ENCODE data around the gene ASNSD1.
A peak's percentile ranks its signal among the peaks of the same experiment; 100 is the strongest.
"Not testable (repeated sequence)": the region's sequence is repeated elsewhere in the genome, so short reads cannot be mapped to it uniquely, and the experiment has no call there.

The ASNSD1 gene

GRCh38 chr2:189658306-189659212 is 2.7 kb upstream of the ASNSD1 start:
- Mint-ChIP-seq H3K27ac (peak overlapping the region; percentile 66), H3K27me3 (no peaks in the 10 kb centered on the region), H3K4me1 (ENCODE audit: low read depth) (peaks cover 17% of the 10 kb centered on the region), H3K4me3 (no peak overlapping the region), H3K9me3 (no peaks in the 10 kb centered on the region), H3K36me3 (ENCODE audit: low read depth) (no peaks in the 10 kb centered on the region)
- intact Hi-C loops (cut with micrococcal nuclease): no loop called here

GRCh38 chr2:189659734-189660133 is 1.5 kb upstream of the ASNSD1 start:
- Mint-ChIP-seq H3K4me1 (ENCODE audit: low read depth) (peaks cover 20% of the 10 kb centered on the region), H3K4me3 (no peak overlapping the region), H3K36me3 (ENCODE audit: low read depth) (peaks cover 5% of the 10 kb centered on the region), H3K9me3 (no peaks in the 10 kb centered on the region), H3K27ac (no peak overlapping the region), H3K27me3 (no peaks in the 10 kb centered on the region)
- intact Hi-C loops (cut with micrococcal nuclease): loop anchor here (2.0 to 5.0 kb wide), 4 partner anchors 103 to 663 kb away; partner anchors contain the start of genes ORMDL1, OSGEPL1 and PMS1

- Mint-ChIP-seq H3K36me3 (ENCODE audit: low read depth) (peaks cover 6% of the 10 kb centered on the region), H3K27ac (no peak overlapping the region), H3K4me3 (no peak overlapping the region), H3K4me1 (ENCODE audit: low read depth) (peaks cover 20% of the 10 kb centered on the region), H3K9me3 (no peaks in the 10 kb centered on the region), H3K27me3 (no peaks in the 10 kb centered on the region)
- intact Hi-C loops (cut with micrococcal nuclease): loop anchor here (1.0 to 5.0 kb wide), 6 partner anchors 14 to 662 kb away; partner anchors contain the start of genes ANKAR, ORMDL1, OSGEPL1 and PMS1
Observed at GRCh38 chr2:189660803-189661147, 484 bp upstream of the ASNSD1 start.

- no peaks in the 10 kb centered on the region for H3K9me3 Mint-ChIP-seq
Observed at GRCh38 chr2:189661957-189662321, 680 bp downstream of the ASNSD1 start.

GRCh38 chr2:189662669-189663226 is 1.5 kb downstream of the ASNSD1 start:
- Mint-ChIP-seq H3K4me3 (no peak overlapping the region), H3K36me3 (ENCODE audit: low read depth) (peaks cover 26% of the 10 kb centered on the region), H3K9me3 (no peaks in the 10 kb centered on the region), H3K27me3 (no peaks in the 10 kb centered on the region), H3K27ac (no peak overlapping the region), H3K4me1 (ENCODE audit: low read depth) (peaks cover 20% of the 10 kb centered on the region)
- intact Hi-C loops (cut with micrococcal nuclease): loop anchor here (5.0 kb wide), 3 partner anchors 100 to 660 kb away; partner anchors contain the start of genes ORMDL1, OSGEPL1 and PMS1

More at GRCh38 chr2:189661957-189662321, 680 bp downstream of the ASNSD1 start:
- Mint-ChIP-seq H3K36me3 (ENCODE audit: low read depth) (peaks cover 17% of the 10 kb centered on the region), H3K27me3 (no peaks in the 10 kb centered on the region), H3K4me1 (ENCODE audit: low read depth) (peaks cover 20% of the 10 kb centered on the region), H3K4me3 (no peak overlapping the region), H3K27ac (no peak overlapping the region)
- intact Hi-C loops (cut with micrococcal nuclease): loop anchor here (1.0 to 5.0 kb wide), 6 partner anchors 12 to 660 kb away; partner anchors contain the start of genes ANKAR, ORMDL1, OSGEPL1 and PMS1

- not testable (repeated sequence) for H3K4me3 Mint-ChIP-seq, H3K27ac Mint-ChIP-seq, H3K9me3 Mint-ChIP-seq, H3K27me3 Mint-ChIP-seq
- Mint-ChIP-seq H3K36me3 (ENCODE audit: low read depth) (peaks cover 31% of the 10 kb centered on the region), H3K4me1 (ENCODE audit: low read depth) (peaks cover 16% of the 10 kb centered on the region)
- intact Hi-C loops (cut with micrococcal nuclease): loop anchor here (5.0 kb wide), 3 partner anchors 99 to 659 kb away; partner anchors contain the start of genes ORMDL1, OSGEPL1 and PMS1
Observed at GRCh38 chr2:189663319-189663718, 2.1 kb downstream of the ASNSD1 start.

GRCh38 chr2:189669913-189670312 is 8.7 kb downstream of the ASNSD1 start:
- Mint-ChIP-seq H3K9me3 (no peaks in the 10 kb centered on the region), H3K4me1 (ENCODE audit: low read depth) (peaks cover 12% of the 10 kb centered on the region), H3K27ac (no peak overlapping the region), H3K27me3 (no peaks in the 10 kb centered on the region), H3K4me3 (no peak overlapping the region), H3K36me3 (ENCODE audit: low read depth) (peaks cover 69% of the 10 kb centered on the region)
- intact Hi-C loops (cut with micrococcal nuclease): loop anchor here (5.0 kb wide), 1 partner anchor 107 kb away; no protein-coding TSS in a partner anchor

- Mint-ChIP-seq H3K4me3 (peak overlapping the region; percentile 83), H3K36me3 (ENCODE audit: low read depth) (peaks cover 52% of the 10 kb centered on the region), H3K4me1 (ENCODE audit: low read depth) (peaks cover 18% of the 10 kb centered on the region), H3K9me3 (peaks cover 13% of the 10 kb centered on the region), H3K27ac (peak overlapping the region; percentile 96), H3K27me3 (no peaks in the 10 kb centered on the region)
- intact Hi-C loops (cut with micrococcal nuclease): loop anchor here (1.0 to 5.0 kb wide), 3 partner anchors 13 to 103 kb away; partner anchors contain the start of gene ASNSD1
Observed at GRCh38 chr2:189673661-189674373, 12.6 kb downstream of the ASNSD1 start.

GRCh38 chr2:189674374-189675112 is 13.3 kb downstream of the ASNSD1 start, which contains the start of gene ANKAR:
Gene ANKAR, plus strand, starts transcription at chr2:189674670. Its CDS starts 1,821 bp downstream, at chr2:189676491.
- Mint-ChIP-seq H3K4me1 (ENCODE audit: low read depth) (peaks cover 24% of the 10 kb centered on the region), H3K27me3 (no peaks in the 10 kb centered on the region)

GRCh38 chr2:189676471-189676870 is 15.2 kb downstream of the ASNSD1 start:
- intact Hi-C loops (cut with micrococcal nuclease): no loop called here
- Mint-ChIP-seq H3K9me3 (peaks cover 20% of the 10 kb centered on the region), H3K36me3 (ENCODE audit: low read depth) (peaks cover 26% of the 10 kb centered on the region), H3K4me3 (no peak overlapping the region), H3K27me3 (no peaks in the 10 kb centered on the region), H3K27ac (no peak overlapping the region), H3K4me1 (ENCODE audit: low read depth) (peaks cover 35% of the 10 kb centered on the region)

More at GRCh38 chr2:189674374-189675112, 13.3 kb downstream of the ASNSD1 start, which contains the start of gene ANKAR:
- Mint-ChIP-seq H3K36me3 (ENCODE audit: low read depth) (peaks cover 45% of the 10 kb centered on the region), H3K4me3 (peak within 1 kb of the TSS; percentile 83), H3K9me3 (peaks cover 20% of the 10 kb centered on the region), H3K27ac (peak within 1 kb of the TSS; percentile 96)
- intact Hi-C loops (cut with micrococcal nuclease): loop anchor here (1.0 to 5.0 kb wide), 3 partner anchors 13 to 103 kb away; partner anchors contain the start of gene ASNSD1

- Mint-ChIP-seq H3K27ac (no peak overlapping the region), H3K27me3 (no peaks in the 10 kb centered on the region), H3K4me3 (no peak overlapping the region), H3K4me1 (ENCODE audit: low read depth) (peaks cover 23% of the 10 kb centered on the region), H3K9me3 (peaks cover 20% of the 10 kb centered on the region), H3K36me3 (ENCODE audit: low read depth) (peaks cover 13% of the 10 kb centered on the region)
- intact Hi-C loops (cut with micrococcal nuclease): no loop called here
Observed at GRCh38 chr2:189679226-189679625, 18.0 kb downstream of the ASNSD1 start.

GRCh38 chr2:189681203-189681602 is 19.9 kb downstream of the ASNSD1 start:
- Mint-ChIP-seq H3K36me3 (ENCODE audit: low read depth) (peaks cover 13% of the 10 kb centered on the region), H3K9me3 (peaks cover 20% of the 10 kb centered on the region), H3K27ac (no peak overlapping the region), H3K4me3 (no peak overlapping the region), H3K4me1 (ENCODE audit: low read depth) (peaks cover 26% of the 10 kb centered on the region), H3K27me3 (no peaks in the 10 kb centered on the region)
- intact Hi-C loops (cut with micrococcal nuclease): no loop called here

GRCh38 chr2:189681903-189682302 is 20.6 kb downstream of the ASNSD1 start:
- H3K36me3 Mint-ChIP-seq (ENCODE audit: low read depth): peaks cover 13% of the 10 kb centered on the region
- no peak overlapping the region for H3K27ac Mint-ChIP-seq
- peaks cover 26% of the 10 kb centered on the region for H3K4me1 Mint-ChIP-seq (ENCODE audit: low read depth)
- intact Hi-C loops (cut with micrococcal nuclease): no loop called here
- peaks cover 20% of the 10 kb centered on the region for H3K9me3 Mint-ChIP-seq
- no peaks in the 10 kb centered on the region for H3K27me3 Mint-ChIP-seq
- no peak overlapping the region for H3K4me3 Mint-ChIP-seq

Data from dendritic cell treated with granulocyte-macrophage colony-stimulating factor and Interleukin-4, amounts not matched to agents 40 ng/mL and 50 ng/mL, for 4 days (primary cell).